Measurements from ENCODE around the gene ACOT6.
"Not testable (repeated sequence)": the region's sequence is repeated elsewhere in the genome, so short reads cannot be mapped to it uniquely, and the experiment has no call there.

The ACOT6 gene

DNA sequence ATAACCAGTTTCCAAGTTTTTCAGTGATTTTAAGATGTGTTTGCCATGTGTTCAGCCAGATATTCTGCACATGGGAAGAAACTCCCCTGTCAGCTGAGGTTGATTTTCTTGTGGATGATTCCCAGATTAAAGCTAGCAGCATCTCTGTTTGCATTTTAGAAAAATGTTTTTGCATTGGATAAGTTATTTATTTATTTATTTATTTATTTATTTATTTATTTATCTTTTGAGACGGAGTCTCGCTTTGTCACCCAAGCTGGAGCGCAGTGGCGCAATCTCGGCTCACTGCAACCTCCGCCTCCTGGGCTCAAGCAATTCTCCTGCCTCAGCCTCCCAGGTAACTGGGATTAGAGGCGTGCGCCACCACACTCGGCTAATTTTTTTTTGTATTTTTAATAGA is 17.8 kb upstream of the ACOT6 start:
- in situ Hi-C loops (cut with HindIII; ENCODE audit: low sequenced_read_pairs) = no loop called here

DNA sequence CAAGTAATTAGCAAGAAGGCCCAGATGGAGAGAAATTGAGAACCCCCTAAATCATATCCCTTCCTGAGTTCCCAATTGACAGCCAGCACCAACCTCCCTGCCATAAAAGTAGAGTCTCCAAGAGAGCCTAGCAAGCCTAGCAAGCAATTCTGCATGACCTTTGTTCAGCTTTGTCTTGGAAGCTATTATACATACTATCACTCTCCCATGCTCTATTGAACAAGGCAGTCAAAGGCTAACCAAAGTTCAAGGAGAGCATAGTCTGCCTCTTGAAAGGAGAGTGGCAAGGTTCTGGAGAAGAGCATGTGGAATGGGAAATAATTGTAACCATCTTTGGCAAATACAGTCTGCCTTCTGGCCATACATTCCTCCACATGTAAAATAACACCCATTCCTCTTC is 12.8 kb upstream of the ACOT6 start:
- in situ Hi-C loops (cut with HindIII; ENCODE audit: low sequenced_read_pairs) = loop anchor here (5.0 kb wide), 1 partner anchor 102 kb away; no protein-coding TSS in a partner anchor

GRCh38 chr14:73602994-73603393 is 9.3 kb upstream of the ACOT6 start:
- in situ Hi-C loops (cut with HindIII; ENCODE audit: low sequenced_read_pairs) = no loop called here

GRCh38 chr14:73606271-73606670 is 6.0 kb upstream of the ACOT6 start:
- in situ Hi-C loops (cut with HindIII; ENCODE audit: low sequenced_read_pairs) = no loop called here

DNA sequence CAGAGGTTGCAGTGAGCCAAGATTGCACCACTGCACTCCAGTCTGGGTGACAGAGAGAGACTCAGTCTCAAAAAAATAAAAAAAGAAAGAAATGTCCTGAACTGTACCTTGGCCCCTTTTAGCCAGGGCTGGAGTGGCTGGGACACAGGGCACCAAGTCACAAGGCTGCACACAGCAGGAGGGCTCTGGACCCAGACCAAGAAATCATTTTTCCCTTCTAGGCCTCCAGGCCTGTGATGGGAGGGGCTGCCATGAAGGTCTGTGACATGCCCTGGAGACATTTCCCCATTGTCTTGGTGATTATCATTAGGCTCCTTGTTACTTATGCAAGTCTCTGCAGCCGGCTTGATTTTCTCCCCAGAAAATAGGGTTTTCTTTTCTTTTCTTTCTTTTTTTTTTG is 5.1 kb upstream of the ACOT6 start:
- in situ Hi-C loops (cut with HindIII; ENCODE audit: low sequenced_read_pairs) = no loop called here

DNA sequence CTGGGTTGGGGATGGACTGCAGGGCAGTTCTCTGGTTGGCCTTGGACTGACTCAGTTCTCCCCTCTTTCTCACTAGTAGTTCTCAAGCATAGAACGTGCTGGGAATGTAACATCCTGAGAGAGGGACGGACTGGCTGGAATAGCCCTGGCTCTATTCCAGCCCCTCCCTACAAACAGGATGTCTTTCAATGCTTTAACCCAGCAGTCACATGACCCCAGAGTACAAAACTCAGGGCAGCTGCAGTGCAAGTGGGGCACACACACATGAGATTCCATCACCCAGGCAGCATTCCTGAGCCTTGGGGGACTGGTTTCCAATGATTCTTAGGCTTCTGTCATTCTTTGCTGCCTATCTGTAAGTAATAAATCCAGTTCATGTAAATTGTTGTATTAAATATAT is 1.6 kb upstream of the ACOT6 start:
- in situ Hi-C loops (cut with HindIII; ENCODE audit: low sequenced_read_pairs) = no loop called here

- in situ Hi-C loops (cut with HindIII; ENCODE audit: low sequenced_read_pairs) = no loop called here
Observed at GRCh38 chr14:73613046-73613383, 698 bp downstream of the ACOT6 start.

DNA sequence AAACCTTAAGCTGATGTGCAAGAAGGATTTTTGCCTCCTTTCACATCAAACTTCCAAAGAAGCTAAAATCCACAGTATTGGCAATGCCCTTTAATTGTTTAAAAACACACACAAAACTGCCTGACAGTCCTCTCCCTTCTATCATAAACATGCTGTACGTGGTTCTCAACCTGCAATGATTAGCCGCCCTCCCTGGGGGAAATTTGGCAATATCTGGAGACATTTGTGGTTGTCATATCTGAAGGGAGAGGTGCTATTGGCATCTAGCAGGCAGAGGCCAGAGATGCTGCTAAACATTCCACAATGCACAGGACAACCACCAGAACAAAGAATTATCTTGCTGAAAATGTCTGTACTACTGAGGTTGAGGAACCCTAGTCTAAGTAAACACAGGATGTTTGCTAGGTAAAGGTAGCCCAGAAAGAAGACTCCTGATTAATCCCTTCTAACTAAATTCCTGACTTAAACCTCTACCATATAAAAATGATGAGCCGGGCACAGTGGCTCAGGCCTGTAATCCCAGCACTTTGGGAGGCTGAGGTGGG is 1.2 kb downstream of the ACOT6 start:
- in situ Hi-C loops (cut with HindIII; ENCODE audit: low sequenced_read_pairs) = no loop called here

- in situ Hi-C loops (cut with HindIII; ENCODE audit: low sequenced_read_pairs) = no loop called here
Observed at GRCh38 chr14:73616831-73617230, 4.5 kb downstream of the ACOT6 start.

- in situ Hi-C loops (cut with HindIII; ENCODE audit: low sequenced_read_pairs) = no loop called here
Observed at GRCh38 chr14:73619524-73619923, 7.2 kb downstream of the ACOT6 start.

- in situ Hi-C loops (cut with HindIII; ENCODE audit: low sequenced_read_pairs) = no loop called here
Observed at GRCh38 chr14:73620268-73620667, 8.0 kb downstream of the ACOT6 start.

GRCh38 chr14:73623504-73624054 is 11.3 kb downstream of the ACOT6 start:
- in situ Hi-C loops (cut with HindIII; ENCODE audit: low sequenced_read_pairs) = no loop called here

- in situ Hi-C loops (cut with HindIII; ENCODE audit: low sequenced_read_pairs) = no loop called here
Observed at GRCh38 chr14:73625706-73626105, 13.4 kb downstream of the ACOT6 start.

GRCh38 chr14:73627151-73627558 is 14.8 kb downstream of the ACOT6 start:
- in situ Hi-C loops (cut with HindIII; ENCODE audit: low sequenced_read_pairs) = no loop called here

DNA sequence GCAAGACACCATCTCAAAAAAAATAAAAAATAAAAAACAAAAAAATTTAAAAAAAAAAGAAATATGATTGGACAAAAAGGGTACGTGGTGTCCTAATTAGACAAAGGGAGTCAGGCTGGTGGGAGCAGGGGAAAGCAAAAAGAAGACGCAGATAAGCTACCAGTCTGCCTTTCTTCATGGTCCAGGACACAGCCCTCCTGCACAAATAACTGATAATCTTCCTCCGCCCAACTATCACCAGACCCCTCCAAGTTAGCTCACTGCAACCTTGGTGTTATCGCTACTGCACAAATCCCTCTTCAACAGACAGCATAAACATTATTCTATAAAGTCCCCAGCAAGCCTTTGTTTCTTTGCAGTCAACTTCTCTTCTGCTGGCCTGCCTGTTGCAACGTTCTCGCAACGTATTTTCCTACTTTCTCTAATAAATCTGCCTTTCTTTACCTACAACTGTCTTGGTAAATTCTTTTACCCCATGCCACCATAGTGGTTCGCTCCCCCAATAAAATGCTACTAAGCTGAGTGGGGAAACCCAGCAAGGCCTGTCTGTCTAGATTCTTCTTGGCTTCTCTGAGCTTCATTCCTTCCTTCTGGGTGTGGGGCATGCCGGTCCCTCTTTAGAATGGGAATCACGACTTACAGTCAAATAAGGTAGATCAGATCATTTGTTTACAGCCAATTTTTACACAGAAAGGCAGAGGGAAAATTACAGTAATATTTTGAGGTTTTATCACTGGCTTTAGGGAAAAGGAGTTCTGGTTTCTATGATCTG is 17.9 kb downstream of the ACOT6 start:
- in situ Hi-C loops (cut with HindIII; ENCODE audit: low sequenced_read_pairs) = no loop called here

DNA sequence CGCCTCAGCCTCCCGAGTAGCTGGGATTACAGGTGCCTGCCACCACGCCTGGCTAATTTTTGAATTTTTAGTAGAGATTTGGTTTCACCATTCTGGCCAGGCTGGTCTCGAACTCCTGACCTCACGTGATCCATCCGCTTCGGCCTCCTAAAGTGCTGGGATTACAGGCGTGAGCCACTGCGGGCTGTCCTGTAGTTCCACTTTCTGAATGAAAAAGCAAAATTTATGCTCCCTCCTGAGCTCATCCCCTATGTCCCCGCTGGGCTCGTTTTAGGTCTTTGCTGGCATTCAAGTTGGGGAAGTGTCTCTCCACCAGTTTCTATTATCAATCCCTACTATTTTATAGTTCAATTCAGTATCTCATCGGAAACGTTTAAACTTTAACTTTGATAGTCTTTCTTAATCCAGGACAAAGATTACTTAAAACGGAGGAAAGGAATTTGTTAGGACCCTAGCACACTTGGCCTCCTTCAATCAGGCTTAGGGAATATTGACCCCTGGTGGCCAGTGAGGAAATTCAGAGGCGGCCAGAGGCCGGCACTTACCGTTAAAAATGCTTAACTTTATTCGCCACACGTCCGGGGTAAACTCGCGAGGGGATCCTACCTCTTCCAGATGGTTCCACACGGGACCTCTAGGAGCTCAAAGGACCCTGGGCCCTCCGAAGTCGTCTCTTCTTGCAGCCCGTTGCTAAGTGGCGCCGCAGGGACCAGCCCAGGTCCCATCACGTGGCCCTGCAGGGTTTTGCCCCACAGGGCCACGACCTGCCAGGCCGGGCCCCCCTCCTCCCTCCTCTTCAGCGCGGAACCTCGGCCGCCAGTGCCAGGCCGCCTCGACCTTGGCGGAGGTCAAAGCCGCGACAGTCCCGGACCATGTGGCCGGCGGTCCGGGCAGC is 21.0 kb downstream of the ACOT6 start:
- in situ Hi-C loops (cut with HindIII; ENCODE audit: low sequenced_read_pairs) = no loop called here

DNA sequence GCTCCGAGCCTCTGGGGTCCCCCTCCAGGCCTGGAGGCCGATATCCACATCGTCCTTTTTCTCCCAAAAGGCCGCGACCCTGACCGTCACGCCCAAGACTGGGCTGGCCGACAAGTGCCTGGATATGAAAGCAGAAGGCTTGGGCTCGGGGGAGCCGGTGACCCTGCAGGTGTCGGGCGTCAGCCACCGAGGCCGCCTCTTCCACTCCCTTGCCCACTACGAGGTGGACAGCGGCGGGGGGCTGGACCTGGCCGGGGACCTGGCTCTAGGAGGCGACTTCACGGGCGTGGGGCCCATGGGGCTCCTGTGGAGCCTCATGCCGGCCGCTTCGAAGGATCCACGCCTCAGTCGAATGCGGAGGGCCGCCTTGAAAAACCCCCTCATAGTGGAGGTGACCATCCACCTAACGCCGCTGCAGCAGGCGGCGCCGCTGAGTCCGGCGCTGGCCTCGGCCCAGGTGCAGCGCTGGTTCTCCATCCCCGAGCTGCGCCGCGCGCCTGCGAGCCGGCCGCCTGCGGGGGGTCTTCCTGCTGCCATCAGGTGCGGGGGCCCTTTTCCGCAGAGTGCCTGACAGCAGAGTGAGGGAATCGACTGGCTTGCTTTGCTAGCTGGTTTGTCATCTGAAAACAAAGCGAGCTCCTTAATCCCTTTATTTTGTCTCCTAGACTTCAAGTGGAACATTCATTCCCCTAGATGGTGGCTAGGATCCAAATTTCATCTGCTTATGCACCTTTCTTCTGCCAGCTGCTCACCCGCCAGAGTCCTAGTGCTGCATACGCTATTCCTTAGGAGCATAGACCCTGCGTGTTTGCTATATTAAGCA is 21.9 kb downstream of the ACOT6 start:
- in situ Hi-C loops (cut with HindIII; ENCODE audit: low sequenced_read_pairs) = no loop called here

DNA sequence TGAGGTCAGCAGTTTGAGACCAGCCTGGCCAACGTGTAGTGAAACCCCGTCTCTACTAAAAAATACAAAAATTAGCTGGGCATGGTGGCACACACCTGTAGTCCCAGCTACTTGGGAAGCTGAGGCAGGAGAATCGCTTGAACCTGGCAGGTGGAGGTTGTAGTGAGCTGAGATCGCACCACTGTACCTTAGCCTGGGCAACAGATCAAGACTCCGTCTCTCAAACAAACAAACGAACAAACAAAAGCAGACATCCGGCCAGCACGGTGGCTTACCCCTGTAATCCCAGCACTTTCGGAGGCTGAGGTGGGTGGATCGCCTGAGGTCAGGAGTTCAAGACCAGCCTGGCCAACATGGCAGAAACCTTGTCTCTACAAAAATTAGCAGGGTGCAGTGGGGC is 24.0 kb downstream of the ACOT6 start:
- in situ Hi-C loops (cut with HindIII; ENCODE audit: low sequenced_read_pairs) = not testable (repeated sequence)

- in situ Hi-C loops (cut with HindIII; ENCODE audit: low sequenced_read_pairs) = no loop called here
Observed at GRCh38 chr14:73637830-73638229, 25.5 kb downstream of the ACOT6 start.

DNA sequence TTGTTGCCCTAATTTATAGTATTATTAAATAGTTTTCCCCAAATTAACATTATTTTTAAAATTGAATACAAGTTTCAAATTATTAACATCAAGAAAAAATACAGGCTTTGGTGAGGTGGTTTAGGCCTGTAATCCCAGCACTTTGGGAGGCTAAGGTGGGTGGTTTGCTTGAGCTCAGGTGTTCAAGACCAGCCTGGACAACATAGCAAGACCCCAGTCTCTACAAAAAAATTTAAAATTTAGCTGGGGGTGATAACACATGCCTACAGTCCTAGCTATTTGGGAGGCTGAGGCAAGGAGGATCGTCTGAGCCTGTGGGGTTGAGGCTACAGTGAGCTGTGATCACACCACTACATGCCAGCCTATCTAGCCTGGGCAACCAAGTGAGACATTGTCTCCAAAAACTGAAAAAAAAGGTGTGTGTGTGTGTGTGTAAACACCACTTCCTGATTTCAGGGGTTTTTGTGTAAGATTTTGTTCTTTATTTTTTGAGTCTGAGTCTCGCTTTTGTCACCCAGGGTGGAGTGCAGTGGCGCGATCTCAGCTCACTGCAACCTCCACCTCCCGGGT is 28.6 kb downstream of the ACOT6 start:
- in situ Hi-C loops (cut with HindIII; ENCODE audit: low sequenced_read_pairs) = no loop called here
